ENCODE results near the gene ARMC5. TPM values are rescaled to one million over a fixed set of nuclear protein-coding genes. Genes with fewer than 3 reads are reported as not detected.

The ARMC5 gene
- 10 to 100 TPM in 2 of 4 donors, 1 to 10 TPM in 2; 5.4 to 13.4 (median 9.9) TPM for total RNA-seq

- H3K4me3 ChIP-seq, result peak within 1 kb of the TSS; percentile 72 to 96 (median 82)
- DNase-seq (ENCODE audit: extremely low spot score), result peak; percentile 99
- H3K4me1 ChIP-seq, result peaks cover 48 to 59% (median 52%) of the 10 kb centered on the region in 4 donors
- no peaks in the 10 kb centered on the region for H3K9me3 ChIP-seq
- peak within 1 kb of the TSS; percentile 92 to 99 (median 98) for H3K27ac ChIP-seq (replicated peaks in 1 of 4)
- peaks cover 14 to 29% (median 24%) of the 10 kb centered on the region in 4 donors for H3K36me3 ChIP-seq
- H3K27me3 ChIP-seq, result no peaks in the 10 kb centered on the region
- WGBS, result 0% methylated on average over 34 of the region's 91 CpGs
- intact Hi-C loops (cut with DNase I), result loop anchor here (10.0 kb wide), 1 partner anchor 406 kb away; no protein-coding TSS in a partner anchor
- TF ChIP-seq EP300 (IDR thresholded peaks at IDR 0.05) (no peak), POLR2A (IDR thresholded peaks at IDR 0.05; ENCODE audit: low read depth) (peak; percentile 53), CTCF (IDR thresholded peaks at IDR 0.05) (peak; percentile 61 to 69 (median 62)), POLR2AphosphoS5 (IDR thresholded peaks at IDR 0.05) (peak; percentile 89 to 94)
Measured at GRCh38 chr16:31458844-31459686, at the start of gene ARMC5. TSS of gene ARMC5 (plus strand) at chr16:31459501. CDS start at chr16:31459525, 24 bp downstream.

- WGBS, result 83% methylated on average over 9 of the region's 9 CpGs
- Histone ChIP-seq H3K4me3 (no peak overlapping the region), H3K4me1 (no peaks in the 10 kb centered on the region), H3K27ac (replicated peaks in 1 of 4) (no peak overlapping the region), H3K9me3 (no peaks in the 10 kb centered on the region), H3K36me3 (no peaks in the 10 kb centered on the region), H3K27me3 (peaks cover 0 to 27% (median 0%) of the 10 kb centered on the region in 4 donors)
- intact Hi-C loops (cut with DNase I), result no loop called here
- no peak for TF ChIP-seq EP300 (IDR thresholded peaks at IDR 0.05)
- TF ChIP-seq CTCF (IDR thresholded peaks at IDR 0.05), result no peak
- TF ChIP-seq POLR2A (IDR thresholded peaks at IDR 0.05; ENCODE audit: low read depth), result no peak
- TF ChIP-seq POLR2AphosphoS5 (IDR thresholded peaks at IDR 0.05), result no peak
- no peak for DNase-seq (ENCODE audit: extremely low spot score)
Measured at GRCh38 chr16:31410082-31410481, 49.2 kb upstream of the ARMC5 start.

- intact Hi-C loops (cut with DNase I), result no loop called here
- H3K4me1 ChIP-seq, result no peaks in the 10 kb centered on the region
- no peak overlapping the region for H3K4me3 ChIP-seq
- TF ChIP-seq EP300 (IDR thresholded peaks at IDR 0.05) (no peak), POLR2A (IDR thresholded peaks at IDR 0.05; ENCODE audit: low read depth) (no peak), CTCF (IDR thresholded peaks at IDR 0.05) (no peak), POLR2AphosphoS5 (IDR thresholded peaks at IDR 0.05) (no peak)
- no peak overlapping the region for H3K27ac ChIP-seq (replicated peaks in 1 of 4)
- H3K9me3 ChIP-seq, result no peaks in the 10 kb centered on the region
- WGBS, result 74% methylated on average over 20 of the region's 22 CpGs
- H3K27me3 ChIP-seq, result peaks cover 0 to 29% (median 0%) of the 10 kb centered on the region in 4 donors
- DNase-seq (ENCODE audit: extremely low spot score), result no peak
- no peaks in the 10 kb centered on the region for H3K36me3 ChIP-seq
Measured at GRCh38 chr16:31411024-31411844, 48.1 kb upstream of the ARMC5 start.

- Histone ChIP-seq H3K27ac (replicated peaks in 1 of 4) (no peak overlapping the region), H3K27me3 (peaks cover 0 to 33% (median 0%) of the 10 kb centered on the region in 4 donors), H3K4me3 (no peak overlapping the region), H3K4me1 (no peaks in the 10 kb centered on the region), H3K36me3 (no peaks in the 10 kb centered on the region), H3K9me3 (peaks cover 0 to 3% (median 0%) of the 10 kb centered on the region in 4 donors)
- 92% methylated on average over 9 of the region's 10 CpGs for WGBS
- intact Hi-C loops (cut with DNase I), result no loop called here
- DNase-seq (ENCODE audit: extremely low spot score), result no peak
- TF ChIP-seq EP300 (IDR thresholded peaks at IDR 0.05) (no peak), POLR2A (IDR thresholded peaks at IDR 0.05; ENCODE audit: low read depth) (no peak), CTCF (IDR thresholded peaks at IDR 0.05) (no peak), POLR2AphosphoS5 (IDR thresholded peaks at IDR 0.05) (no peak)
Measured at GRCh38 chr16:31412750-31413149, 46.6 kb upstream of the ARMC5 start.

Measured in esophagus muscularis mucosa (tissue), 4 donors.